HS-27A (cell line): ENCODE measurements around the gene APBA1.

Source experiments
- DNase-seq: peaks from one replicate; pipeline ENCODE4 v3.0.0-alpha.2; 2012; ENCODE audit warnings: low read depth, missing footprints

The APBA1 gene

DNA sequence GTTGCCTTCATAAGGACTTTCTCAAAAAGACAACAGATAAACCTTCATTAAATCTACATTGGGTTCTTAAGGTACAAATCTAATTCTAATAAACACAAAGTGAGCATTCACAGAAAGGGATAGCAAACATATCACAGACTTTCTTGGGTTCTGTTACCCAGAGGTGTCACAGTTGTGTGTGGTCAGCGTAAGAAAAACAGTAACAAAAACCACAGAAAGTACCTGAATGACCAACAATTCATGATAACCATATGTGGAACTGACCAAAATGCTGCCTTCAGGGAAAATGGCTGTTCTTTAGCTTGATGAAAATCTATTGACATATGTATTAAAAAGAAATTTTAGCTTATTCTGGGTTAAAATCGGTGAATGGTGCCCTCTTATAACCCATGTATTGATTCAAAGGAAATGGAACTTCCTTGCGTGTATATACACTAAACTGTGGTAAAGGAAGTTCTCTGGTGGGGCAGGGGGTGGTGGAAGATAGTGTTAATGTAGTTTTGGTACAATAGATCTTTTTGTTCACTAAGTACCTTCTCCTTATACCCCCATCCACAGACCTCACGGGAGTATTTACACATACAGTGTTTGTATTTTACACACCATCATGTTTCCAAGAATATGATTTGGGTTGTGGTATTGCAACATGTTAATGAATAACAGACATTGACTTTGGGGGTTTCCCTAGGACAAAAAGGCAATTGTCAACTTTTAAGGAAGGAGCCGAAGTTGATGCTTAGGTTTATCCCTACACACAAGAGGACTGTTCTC, 152.5 kb downstream of the APBA1 start:
- DNase-seq, result no peak

DNA sequence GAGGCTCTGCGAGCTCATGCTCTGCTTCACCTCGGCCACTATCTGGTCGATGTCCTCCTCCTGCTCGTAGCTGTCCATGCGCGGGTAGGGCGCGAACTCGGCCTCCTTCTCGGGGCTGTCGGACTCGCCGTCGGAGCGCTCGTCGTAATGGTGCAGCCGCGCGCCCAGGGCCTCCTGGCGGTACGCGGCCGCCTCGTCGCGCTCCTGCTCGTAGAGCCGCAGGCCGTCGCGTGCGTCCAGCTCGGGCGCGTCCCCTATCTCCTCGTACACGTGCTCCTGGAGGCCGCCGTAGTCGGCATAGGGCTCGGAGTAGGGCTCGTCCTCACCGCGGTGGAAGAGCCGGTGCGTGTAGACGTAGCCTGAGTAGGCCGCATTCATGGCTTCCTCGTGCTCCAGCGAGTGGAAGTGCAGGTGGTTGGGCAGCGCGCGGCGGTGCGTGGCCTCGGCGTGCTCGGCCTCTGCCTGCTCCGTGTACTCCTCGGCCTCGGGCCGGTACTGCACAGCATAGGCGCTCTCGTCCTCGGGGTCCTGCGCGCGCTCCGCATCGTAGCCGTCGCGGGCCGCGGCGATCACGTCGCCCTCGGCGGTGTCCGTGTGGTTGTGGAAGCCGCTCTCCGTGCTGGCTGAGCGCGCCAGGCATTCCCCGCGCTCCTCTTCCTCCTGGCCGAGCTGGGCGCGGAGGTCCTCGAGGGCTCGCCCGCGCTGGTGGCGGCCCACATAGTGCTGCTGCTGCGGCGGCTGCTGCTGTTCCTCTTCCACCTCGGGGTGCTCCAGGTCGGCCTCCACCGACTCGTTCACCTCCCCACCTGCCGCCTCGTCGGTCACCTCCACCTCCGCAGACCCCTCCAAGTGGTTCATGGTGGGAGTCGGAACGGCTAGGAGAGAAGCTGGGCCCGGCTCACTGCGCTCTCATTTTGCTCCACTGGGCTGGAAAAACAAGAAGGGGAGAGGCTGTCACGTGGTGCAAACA, 155.5 kb downstream of the APBA1 start:
- no peak for DNase-seq

DNA sequence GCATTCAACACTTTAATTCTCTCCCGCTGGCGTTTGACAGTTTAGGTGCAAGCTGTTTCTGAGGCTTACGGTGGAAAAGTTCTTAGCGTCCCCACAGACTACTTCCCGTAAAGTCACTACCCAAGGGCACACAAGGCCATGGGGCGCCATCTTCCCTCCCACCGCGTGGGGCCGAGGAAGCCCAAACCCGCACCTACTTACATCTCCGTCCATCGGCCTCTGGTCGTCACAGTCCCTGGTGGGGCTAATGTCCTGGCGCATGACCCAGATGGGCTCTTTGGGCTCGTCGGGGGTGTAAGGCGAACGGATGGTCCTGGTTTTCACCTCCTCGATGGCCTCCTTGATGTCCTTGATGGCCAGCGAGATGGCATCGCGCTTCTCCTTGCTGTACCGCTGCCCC, 156.4 kb downstream of the APBA1 start:
- DNase-seq, result no peak

DNA sequence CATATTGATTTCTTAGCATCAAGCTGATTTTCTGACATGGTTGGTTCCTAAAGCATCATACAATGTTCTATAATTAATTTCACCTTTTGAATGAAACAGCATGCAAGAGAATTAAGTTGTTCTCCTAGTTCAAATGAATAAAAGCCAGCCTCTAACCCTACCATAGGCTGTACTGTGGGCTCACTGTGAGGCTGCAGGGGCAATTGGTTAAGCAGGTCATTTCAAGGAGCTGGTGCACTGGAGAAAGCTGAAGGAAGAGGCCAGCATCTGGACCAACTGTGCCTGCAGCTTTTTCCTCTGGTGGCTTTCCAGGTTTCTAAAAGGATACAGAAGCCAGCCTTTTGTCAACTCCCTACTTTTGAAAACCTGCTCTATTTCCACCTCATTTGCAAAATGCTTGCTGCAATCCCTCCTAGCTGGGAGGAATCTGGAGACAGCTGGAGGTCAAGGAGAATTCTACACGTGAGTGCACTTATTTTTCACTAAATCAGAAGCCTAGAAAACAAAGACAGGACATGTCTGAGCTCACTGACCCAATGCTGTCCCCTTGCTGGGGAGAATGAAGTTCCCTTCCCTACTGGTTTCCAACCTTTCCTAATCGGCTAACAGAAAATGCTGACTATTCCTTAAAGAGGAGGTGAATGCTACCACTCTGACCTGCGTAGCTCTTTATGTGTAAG, 158.9 kb downstream of the APBA1 start:
- no peak for DNase-seq

DNA sequence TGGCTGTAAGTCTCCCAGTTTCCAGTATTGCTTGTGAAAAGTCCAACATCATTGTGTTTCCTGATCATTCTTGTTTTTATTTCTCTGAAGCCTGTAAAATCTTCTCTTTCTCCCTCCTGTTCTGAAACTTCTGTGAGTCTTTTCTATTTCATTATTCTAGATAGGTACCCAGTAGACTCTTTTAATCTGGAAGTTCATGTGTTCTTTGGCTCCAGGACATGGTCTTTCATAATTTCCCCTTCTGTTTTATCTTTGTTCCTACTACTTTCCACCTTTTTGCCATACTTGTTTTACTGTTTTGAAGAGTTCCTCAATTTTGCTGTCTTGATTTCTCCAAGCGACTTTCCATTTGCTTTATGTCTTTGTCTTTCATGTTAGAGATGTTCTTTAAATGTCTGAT, 168.1 kb downstream of the APBA1 start:
- no peak for DNase-seq

DNA sequence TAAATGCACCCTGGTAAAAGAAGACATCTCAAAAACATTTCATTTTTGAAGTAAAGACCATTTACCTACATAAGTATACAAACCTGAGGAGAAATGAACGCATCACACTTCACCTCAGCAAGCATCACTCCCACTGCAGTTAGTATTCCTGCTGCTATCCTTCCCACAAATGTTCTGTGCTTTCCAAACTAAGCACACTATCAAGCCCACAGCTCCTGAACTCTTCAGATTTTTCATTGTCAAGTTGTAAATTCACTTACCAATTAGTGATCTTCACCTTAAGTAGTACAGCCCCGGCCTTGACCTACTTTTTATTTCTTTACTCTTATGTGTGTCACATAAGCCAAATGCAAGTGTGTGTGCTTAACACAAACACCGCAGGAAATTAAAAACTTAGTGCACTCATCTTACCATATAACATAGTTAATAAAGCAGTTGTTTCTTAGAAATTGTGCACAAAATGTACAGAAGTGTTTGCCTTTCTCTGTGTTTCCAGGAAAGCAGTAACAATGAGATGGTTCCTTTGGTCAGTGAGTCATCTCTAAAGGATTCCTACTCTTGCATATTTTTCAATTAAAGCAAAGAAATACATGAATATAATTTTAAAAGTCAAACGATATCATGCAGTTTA, 169.4 kb downstream of the APBA1 start:
- no peak for DNase-seq

DNA sequence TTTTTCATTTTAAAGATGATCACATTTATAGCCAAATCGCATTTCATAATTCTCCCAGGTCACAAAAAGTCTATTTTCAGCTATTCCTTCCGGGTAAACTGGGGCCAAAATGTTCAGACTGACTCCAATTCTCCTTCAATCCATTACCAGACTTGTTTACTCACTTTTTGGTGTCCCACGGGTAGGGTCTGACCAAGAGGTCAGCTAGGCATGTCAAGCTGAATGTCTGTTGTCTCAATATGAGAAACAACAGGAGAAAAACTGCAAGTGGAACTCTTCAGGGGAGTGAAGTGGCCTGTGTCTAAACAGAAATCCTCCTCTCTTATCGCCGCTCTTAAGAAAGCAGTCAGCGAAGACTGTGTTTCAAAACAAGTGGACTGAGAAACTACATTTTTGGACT, 171.3 kb downstream of the APBA1 start:
- no peak for DNase-seq

DNA sequence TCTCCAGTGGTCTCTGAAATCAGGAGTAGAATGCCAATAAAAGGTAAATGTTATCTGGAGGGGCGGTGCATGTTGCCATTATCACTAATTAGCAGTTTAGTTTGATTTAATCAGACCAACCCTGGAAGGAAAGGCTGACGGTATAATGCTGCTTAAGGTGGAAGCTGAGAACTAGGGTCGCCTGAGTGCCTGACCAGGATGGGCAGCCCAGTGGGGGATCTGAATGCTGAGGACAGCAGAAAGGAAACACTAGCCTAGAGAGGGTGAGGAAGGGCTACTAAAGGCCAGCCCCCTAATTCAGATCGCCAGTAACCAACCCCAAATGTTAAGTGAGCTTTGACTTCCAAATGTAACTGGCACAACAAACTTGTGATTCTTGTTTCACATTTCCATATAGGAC, 172.2 kb downstream of the APBA1 start:
- DNase-seq, result no peak

DNA sequence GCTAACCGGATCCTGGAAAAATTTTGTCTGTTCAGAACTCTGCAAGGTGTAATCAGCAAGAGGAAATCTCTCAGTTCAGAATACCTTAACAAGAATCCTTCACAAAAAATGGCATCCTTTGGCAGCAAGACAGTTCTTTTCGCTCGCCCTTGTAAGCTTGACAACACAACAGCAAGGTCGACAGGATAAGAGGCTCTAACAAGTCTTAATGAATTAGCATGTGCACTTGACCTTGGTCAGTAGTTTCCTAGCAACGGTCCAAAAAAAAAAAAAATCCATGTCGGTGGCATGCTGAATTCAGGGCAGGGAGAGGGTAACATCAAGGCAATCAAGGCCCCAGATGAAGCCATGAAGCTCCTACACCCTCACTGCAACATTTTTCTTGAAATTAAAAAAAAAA, 172.8 kb downstream of the APBA1 start:
- no peak for DNase-seq

DNA sequence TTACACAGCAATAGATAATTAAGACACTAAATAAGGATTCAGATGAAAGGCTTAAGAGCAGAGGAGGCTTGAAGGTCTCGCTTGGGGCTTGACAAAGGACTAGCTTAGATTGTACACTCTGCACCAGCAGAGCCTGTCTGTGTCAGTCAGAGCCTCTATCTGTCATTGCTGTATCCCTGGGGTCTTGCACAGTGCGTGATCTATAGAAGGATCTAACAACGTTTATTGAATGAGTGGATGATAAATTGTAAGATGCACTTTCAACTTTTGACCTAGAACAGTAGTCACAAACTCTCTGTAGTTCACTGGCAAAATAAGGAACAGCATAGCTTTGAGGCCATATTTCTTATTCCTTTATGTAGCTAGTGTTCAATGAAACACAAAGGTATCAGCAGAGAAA, 173.7 kb downstream of the APBA1 start:
- DNase-seq, result no peak

DNA sequence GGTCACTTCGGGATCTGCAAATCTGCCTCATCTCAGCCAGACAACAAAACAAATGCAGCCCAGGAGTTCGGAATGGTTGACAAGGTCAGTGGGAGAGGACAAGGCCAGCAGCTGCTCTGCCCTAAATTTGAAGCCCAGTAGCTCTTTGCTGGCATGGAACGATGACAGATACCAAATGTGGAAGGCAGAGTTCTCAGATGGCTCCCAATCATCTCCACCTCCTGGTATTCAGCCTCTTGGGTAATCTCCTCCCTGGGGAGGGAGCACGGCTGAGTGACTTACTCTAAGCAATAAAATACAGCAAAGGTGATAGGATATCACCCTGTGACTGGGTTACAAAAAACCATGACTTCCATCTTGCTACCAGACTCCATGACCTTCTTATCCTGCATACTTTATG, 174.4 kb downstream of the APBA1 start:
- DNase-seq, result no peak

DNA sequence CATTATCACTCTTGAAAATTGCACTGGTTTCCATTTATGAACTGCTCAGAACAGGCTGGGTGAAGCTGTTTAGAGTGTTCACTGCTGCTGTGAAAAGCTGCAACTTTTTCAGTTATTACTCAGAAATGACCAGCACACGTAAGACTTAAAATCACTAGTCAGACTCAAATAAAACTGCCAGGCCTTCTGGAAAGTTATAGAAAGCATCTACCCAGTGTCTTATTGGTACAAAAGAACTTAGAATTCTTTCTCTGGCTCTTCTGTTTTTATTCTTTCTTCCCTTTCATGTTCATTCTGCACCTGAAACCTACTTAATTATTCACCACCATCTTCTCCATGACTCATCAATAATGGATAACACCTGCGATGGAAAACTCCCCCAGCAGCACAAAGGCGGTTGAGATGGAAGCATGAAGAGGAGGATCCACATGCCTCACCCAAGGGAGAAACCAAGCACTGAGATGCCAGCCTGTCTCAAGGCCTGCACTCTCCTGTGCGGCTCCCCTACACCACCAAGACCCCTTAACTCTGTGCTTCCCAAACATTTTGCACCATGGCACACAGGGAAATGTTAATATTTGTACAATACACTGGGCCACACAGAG, 175.2 kb downstream of the APBA1 start:
- DNase-seq, result no peak

DNA sequence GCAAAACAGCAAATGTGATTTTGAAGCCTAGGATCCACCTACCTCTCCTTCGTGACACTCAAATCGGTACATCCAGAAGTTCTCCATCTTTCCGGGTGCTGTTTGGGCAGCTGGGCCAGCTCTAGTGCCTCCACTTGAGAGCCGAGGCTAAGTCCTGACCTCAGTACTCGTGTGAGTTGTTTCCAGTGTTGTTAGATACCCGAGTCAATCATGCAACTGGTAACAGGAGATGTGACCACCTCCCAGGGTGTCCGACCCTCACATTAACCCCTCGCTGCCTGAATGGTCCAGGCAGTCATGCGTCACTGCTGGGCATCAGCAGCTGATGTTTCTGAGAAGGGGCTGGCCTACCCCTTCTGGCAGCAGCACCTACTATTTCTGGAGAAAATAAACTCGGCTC, 176.9 kb downstream of the APBA1 start:
- DNase-seq, result no peak

DNA sequence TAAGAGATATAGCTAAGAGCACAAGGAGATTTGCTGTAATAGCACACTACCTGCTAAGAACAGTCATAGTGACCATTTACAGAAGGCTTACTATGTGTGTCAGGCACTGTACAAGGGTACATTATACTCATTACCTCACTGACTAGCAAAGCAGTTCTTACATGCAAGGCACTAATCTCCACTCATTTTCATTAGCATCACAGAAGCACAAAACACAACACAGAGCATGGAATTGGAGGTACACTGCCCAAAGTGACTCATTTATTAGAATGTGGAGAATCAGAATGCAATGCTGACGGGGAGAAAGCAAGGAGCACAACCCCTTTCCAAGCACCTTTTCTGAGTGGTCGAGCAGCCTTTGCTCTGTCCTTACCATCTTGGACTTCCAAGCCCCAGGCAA, 177.4 kb downstream of the APBA1 start:
- DNase-seq, result no peak

DNA sequence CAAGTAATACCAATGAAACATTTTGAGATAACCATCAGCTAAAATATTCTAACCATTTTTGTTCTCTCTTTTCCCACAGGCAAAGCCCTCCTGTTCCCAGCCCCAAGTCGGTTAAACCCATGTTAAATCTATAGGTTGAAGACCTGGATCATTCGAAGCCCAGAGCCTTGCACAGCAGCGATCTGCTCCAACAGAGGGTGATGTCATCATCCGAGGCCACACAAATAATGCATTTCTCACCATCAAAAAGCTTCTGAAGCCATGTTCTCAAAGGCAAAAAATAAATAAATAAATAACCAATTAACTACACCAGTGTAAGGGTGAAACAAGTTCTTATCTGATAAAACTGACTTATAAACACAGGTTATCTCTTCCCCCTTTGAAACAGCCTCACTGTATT, 178.0 kb downstream of the APBA1 start:
- no peak for DNase-seq

DNA sequence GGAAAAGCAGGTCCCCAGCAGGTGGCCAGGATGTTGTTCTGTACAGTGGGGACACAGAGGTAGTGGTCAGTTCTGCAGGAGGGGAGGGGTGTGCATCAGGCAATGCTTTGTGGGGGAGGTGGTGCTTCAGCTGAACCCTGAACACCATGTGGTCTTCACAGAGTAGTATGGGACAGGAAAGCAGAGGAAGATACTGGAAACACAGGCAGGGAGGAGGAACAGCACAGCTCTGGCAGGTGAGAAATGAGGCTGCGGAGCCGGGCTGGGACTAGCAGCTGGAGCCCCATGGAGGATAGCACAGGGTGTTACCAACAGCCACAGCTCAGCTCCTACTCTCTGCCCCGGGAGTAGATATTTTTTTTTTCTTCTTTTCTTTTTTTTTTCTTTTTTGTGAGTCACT, 185.7 kb downstream of the APBA1 start:
- DNase-seq, result no peak

DNA sequence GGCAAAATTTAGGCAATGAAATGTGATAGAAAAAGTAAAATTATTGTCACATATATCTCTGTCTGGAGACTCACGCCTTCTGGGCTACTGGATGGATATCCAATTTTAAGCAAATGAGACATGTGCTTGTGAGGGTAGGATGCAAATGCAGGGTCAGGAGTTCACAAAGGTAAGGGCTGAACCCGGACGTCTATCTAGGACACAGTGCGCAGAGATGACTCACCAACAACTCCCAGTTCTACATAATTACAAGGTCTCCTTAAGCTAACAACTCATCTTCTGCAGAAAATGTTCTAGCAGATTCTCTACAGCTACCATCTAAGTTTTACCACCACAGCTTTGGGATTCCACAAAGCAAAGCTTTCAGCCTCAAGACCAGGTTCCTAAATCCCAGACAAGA, 186.7 kb downstream of the APBA1 start:
- DNase-seq, result no peak

DNA sequence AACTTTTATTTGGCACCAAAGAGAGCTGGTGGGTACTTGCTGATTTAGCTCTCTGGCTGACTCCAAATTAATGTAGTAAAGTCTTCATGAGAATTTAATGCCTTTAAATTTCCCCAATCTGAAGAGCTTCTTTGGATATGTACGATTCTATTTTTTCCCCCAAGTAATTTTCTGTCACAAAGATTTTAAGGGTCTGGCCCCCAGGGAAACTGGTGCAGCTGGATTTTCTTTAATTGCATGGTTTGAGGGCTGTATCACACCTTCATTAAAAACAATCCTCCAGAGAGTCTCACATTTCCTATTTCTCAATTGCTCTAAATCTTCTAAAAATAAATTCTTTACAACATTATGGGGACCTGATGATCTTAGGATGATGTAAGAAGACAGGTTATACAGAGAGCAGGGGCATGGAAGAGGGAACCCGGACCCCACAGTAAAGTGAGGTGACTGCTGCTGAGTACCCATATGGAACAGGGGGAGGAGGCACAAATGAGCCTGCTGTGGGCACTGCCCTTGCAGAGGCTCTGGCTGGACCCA, 188.2 kb downstream of the APBA1 start:
- DNase-seq, result no peak

DNA sequence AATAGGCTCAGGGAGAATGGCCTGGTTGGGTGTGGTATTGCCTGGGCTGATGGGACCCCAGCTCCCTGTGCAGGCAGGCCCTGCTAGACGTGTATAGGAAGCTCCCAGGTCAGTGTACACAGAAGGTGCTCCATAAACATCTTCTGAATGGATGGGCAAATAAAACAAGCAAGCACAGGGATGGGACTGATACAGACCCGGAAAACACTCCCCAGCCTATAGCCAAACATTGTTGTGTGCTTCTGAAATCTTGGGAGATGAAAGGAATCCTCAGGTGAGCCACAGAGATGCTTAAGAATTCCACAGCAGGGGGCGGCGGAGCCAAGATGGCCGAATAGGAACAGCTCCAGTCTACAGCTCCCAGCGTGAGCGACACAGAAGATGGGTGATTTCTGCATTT, 195.4 kb downstream of the APBA1 start:
- DNase-seq, result no peak

DNA sequence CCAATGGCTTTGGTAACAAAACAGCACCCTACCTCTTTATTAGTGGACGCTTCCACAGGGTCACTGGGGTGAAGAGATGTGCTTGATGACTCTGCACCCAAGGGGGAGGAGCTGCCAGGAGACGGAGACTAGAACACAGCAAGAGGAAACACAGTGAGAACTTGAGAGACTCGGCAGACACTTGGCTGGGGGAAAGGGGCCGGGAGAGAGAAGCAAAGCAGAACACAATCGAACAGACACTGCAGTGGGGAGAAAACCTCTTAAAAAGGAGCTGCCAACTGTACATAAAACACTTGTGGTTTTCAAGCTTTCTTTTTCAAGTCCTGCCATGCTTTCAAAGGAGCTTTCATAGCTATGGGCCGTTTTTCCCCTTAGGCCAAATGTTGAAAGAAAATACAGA, 196.2 kb downstream of the APBA1 start:
- DNase-seq, result no peak

DNA sequence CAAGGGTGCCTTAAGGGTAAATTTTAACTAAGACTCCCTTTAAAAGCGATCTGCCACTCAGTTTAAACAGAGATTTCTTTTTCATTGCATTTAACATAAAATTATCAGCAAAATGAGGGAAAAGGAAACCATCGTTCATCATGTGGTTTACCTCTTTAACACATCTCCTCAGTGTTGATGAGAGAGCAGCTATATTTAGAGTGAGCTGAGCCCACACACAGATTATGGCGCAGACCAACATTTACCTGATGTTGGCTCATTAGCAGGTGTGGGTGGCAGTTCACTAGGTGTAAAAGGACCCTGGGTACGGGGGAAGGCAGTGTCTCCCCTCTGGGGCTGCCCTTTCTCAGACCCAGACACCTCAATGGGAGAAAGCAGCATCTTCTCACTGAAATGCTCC, 197.3 kb downstream of the APBA1 start:
- DNase-seq, result no peak
